GM19467 (cell line): ENCODE measurements around the gene HNRNPA2B1.
A peak's percentile ranks its signal among the peaks of the same experiment; 100 is the strongest.

Source experiments
- ATAC-seq: cut with Tn5 transposase; IDR thresholded peaks from one replicate; pipeline ENCODE4 v1.9.1; 2021; ENCODE audit warnings: mild to moderate bottlenecking, moderate library complexity; ENCODE audit not compliant: unreplicated experiment

HNRNPA2B1 gene

DNA sequence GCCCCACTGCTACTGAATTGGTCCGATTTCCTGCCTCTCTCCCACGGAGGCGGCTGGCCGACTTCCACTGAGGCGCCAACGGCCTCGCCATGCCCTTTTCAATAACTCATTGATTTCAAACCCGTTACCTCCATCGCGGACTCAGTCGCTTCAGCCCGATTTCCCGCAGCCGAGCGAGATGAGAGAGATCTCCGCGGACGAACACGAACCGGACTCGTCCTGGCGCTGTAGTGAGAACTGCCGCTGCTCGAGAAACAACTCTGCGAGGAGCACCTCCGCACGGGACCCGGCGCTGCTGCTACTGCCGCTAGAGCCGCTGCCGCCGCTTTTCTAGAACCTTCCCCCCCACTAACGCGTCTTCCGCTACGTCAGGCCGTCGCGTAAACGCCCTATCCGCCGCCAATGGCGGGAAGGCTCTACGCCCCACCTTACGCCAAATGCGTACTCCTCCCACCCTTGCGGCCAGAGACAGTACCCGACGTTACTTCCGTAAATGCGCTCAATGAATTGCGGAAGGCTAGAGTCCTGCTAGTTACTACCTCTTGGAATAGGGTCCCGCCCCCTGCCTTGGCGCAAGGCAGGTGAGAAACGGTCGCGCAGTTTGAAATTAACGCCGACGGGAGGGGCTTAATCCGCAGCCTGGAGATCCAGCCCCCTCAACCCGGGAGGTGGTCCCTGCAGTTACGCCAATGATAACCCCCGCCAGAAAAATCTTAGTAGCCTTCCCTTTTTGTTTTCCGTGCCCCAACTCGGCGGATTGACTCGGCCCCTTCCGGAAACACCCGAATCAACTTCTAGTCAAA, at the start of gene HNRNPA2B1:
TSS of gene HNRNPA2B1 (minus strand) at position 303 of the 803 bp plus-strand sequence. CDS start at position 134, 169 bp downstream.
- peak; percentile 57 for ATAC-seq

DNA sequence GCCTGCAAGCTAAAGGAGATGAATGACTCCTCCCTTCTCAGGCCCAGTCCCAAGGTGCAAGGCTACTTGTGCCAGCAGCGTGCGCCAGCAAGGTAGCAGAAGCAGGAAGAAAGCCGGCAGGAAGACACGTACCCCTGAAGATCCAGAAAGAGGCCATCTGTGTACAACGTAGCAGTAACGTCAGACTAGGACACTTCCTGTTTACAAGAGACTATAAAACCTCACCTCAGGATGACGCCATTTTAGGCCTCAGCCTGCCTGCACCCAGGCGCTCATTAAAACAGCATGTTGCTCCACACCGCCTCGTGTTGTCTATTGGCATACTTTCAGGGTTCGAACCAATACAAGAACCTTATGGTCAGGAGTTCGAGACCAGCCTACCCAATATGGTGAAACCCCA, 49.7 kb upstream of the HNRNPA2B1 start:
- no peak for ATAC-seq

DNA sequence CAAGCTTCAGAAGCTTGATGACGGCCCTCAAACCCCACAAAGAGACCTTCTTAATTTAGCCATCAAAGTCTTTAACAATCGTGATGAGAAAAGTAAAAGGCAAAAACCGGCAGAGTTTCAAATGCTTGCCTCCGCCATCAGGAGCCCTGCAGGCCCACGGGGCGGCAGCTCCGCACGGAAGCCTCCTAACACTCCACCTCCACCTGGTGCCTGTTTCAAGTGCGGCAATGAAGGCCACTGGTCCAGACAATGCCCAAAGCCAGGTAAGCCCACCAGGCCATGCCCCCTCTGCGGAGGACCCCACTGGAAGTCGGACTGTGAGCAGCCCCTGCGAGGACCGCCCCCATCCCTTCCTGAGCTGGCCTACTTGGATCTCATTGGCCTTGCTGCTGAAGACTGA, 44.6 kb upstream of the HNRNPA2B1 start:
- no peak for ATAC-seq

- no peak for ATAC-seq
Measured at GRCh38 chr7:26238032-26238431, 37.5 kb upstream of the HNRNPA2B1 start.

DNA sequence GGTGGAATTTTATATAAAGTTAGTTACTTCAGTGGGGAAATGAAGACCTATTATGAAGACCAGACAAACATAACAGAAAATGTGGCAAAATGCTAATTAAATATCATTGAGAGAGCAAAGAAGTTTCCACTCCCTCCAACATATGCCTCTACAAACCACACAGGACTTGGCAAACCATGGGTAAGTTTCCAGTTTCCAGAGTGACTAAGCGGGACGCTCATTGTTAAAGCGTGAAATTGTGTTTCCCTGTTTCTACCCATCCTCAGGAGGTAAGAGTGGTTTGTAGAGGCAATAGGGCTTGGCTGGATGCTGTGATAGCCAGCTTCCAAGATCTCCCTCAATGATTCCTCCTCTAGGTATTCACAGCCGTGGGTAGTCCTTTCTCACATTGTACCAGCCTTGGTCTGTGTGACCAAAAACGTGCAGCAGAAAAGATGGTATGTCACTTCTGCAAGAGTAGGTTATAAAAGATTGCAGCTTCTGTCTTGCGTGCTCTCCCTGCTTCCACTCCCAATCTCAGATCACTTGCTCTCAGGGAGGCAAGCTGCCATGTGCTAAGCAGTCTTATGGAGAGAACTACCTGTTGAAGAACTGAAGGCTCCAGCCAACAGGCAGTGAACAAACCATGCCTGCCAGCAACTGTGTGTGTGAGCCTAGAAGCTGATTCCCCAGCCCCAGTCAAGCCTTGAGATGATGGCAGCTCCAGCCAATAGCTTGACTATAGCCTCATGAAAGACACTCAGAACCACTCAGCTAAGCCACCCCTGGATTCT, 36.7 kb upstream of the HNRNPA2B1 start:
- no peak for ATAC-seq

- no peak for ATAC-seq
Measured at GRCh38 chr7:26233902-26234511, 33.5 kb upstream of the HNRNPA2B1 start.

DNA sequence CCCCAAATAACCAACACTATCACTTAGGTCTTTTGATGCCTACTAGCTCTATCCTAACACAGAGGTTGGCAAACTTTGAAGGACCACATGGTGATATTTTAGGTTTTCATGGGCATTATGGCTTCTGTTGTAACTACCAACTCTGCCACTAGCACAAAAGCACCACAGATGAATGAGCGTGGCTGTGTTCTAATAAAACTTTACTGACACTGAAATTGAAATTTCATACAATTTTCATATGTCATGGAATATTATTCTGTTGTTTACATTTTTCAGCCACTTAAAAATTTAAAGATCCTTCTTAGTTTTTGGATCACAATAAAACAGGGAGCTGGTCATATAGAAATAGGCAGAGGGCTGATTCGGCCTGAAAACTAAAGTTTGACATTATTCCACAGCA, 27.4 kb upstream of the HNRNPA2B1 start:
- no peak for ATAC-seq

- ATAC-seq: no peak
Measured at GRCh38 chr7:26224359-26224758, 23.8 kb upstream of the HNRNPA2B1 start.

DNA sequence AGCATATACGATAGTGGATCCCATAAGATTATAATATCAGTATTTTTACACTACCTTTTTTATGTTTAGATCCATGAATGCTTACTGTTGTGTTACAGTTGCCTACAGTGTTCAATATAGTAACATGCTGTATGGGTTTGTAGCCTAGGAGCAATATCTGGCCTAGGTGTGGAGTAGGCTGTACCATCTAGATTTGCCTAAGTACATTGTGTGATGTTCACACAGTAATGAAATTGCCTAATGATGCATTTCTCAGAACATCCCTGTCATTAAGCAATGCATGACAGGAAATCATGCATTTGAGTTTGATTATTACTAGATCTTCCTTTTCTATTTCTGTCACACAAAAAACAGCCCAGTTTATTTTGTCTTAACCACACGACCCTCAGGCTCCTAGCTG, 15.5 kb upstream of the HNRNPA2B1 start:
- ATAC-seq: no peak

- ATAC-seq: no peak
Measured at GRCh38 chr7:26213807-26214515, 13.4 kb upstream of the HNRNPA2B1 start.

- no peak for ATAC-seq
Measured at GRCh38 chr7:26212921-26213718, 12.6 kb upstream of the HNRNPA2B1 start.

GRCh38 chr7:26208040-26208439, 7.5 kb upstream of the HNRNPA2B1 start:
- ATAC-seq: no peak

- no peak for ATAC-seq
Measured at GRCh38 chr7:26203016-26203415, 2.5 kb upstream of the HNRNPA2B1 start.

- peak; percentile 6 for ATAC-seq
Measured at GRCh38 chr7:26202019-26202990, 1.8 kb upstream of the HNRNPA2B1 start.

GRCh38 chr7:26201247-26202018, 887 bp upstream of the HNRNPA2B1 start, which contains the start of gene CBX3:
Gene CBX3 (plus strand): TSS chr7:26201745. CDS start chr7:26202999, 1,254 bp downstream.
- ATAC-seq: peak; percentile 39

DNA sequence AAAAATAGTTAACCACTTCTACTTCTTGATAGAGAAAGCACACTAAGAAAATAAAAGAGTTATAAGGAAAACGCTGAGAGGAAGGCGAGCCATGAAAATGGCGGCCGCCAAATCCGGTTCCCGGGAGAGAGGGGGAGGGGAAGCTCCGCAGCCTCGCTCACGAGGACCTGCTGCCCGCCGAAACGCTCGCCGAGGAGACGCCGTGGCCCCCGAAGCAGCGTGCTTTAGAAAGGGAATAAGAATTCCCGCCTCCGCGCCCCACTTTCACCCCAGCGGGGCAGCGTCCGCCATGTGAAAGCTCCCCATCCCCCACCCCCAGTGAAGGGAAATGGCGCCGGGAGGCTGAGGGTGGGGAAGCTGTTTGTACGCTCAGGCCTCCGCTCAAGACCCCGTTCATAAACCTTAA, 505 bp downstream of the HNRNPA2B1 start:
- peak; percentile 9 for ATAC-seq

DNA sequence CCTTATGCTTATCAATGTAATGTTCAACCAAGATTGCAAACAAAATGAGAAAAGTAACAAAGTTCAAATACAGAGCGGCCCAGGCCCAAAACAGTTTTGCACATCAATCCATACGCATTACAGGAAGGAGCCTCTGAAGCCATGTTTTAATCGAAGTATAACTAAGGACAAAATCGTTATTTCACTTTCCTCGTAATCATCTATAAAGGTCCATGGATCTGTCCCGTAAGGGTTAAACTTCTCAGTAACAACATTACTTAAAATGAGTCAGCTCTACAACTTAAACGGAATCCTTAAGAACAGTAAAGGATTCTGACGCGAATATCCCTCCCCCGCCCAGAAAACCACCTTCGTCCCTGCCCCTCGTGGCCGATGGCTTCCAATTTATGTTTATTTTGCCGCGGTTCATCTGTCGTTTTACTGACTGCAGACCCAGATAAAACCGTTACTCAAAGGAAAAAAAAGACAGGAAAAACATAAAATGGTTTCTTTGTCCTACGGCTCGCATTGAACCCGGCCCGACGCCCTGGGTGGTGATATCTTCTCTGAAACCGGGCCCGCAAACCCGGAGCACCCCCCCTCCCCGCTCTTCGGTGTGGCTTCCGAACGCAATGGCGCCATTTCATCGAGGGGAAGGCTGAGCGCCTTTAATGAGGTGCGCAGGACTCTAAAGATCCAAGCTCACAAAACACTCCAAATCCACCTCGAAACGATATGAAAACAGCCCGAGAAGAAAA, 1.1 kb downstream of the HNRNPA2B1 start:
- no peak for ATAC-seq

DNA sequence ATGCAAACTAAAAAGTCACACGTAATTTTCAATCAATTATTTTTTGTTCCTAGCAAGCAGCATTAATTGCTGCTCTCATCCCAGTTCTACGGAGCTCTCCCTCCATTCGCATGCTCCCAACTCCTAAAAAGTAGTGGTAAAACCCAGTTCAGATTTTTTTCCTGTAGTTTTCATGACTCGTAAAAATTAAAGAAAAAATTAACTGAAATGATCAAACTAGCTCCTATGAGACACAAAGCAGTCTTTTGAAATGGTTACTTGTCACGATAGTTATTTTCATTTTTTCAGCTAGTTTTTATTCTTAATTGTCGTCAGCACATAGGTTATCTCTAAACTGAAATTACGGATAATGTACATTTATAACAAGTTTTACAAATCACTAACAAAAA, 1.8 kb downstream of the HNRNPA2B1 start:
- ATAC-seq: no peak
